Ramos (cell line): ENCODE data around the gene C19orf47.
"Not testable (repeated sequence)": the region's sequence is repeated elsewhere in the genome, so short reads cannot be mapped to it uniquely, and the experiment has no call there.

ENCODE experiments used
- in situ Hi-C: fragments of 300-500 bp; cut with MboI; formaldehyde crosslinking; loops from one replicate; pipeline ENCODE4 v1.14.3; 2022; ENCODE audit warnings: low sequenced_read_pairs; ENCODE audit not compliant: unreplicated experiment

Gene C19orf47

DNA sequence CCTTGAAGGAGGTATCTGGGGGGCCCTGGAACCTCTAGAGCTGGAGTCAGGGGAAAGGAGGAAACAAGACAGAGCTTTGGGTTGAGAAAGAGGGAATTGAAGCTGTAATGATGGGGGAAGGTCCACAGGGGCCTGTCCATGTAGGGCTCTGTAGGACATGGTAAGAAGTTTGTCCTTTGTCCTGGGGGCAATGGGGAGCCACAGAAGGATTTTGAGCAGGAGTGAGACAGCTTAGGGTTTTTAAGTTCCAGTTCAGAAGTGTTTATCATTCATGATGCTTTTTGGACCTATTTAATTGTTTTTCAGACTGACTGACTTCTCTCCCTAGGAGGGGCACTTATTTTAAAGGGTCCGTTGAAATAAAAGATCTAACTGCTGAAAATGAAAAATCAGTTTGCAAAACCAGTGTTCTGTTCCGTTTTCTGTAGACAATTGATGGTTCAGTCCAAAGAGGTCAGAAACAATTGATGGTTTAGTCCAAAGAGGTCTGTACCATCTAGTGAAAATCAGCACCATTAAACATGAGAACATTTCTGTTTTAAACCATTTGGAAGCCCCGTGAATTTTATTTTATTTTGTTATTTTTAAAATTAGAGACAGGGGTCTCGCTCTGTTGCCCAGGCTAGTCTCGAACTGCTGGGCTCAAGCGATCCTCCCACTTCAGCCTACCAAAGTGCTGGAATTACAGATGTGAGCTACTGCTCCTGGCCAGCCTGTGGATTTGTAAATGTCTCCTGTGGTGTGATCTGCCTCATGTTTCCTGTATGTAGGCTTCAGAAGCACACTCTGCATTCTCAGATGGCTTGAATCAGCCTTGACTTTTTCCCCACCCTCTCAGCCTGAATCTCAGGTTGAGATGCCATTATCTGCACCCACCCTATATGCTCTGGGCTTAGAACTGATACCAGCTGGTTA is 8.7 kb upstream of the C19orf47 start:
- in situ Hi-C loops = no loop called here

- in situ Hi-C loops = no loop called here
These were observed 7.9 kb upstream of the C19orf47 start for GRCh38 chr19:40355975-40356680.

DNA sequence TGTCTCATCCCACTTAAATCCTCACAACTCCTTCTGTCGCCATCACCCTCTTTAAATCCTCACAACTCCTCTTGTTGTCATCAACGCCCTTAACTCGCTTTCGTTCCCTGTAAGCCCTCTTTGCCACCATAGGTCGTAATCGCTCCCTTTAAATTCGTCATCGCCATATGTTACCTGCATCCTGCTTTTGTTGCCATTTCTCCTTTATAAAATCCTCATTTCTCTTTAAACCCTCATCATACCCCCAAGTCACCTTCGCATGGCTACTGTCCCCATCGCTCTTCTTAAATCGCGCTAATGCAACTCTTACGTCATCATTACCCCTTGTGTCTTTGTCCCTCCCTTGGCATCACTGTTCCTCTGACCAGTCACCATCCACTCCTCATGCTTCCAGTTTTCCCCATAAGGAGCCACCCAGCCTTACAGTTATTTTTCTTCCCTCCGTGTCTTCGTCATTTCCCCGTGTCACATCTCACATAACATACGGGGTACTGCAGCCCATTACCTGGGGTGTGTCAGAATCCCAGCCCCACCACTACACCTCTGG is 837 bp upstream of the C19orf47 start:
- in situ Hi-C loops = no loop called here

- in situ Hi-C loops = no loop called here
These were observed 3.8 kb downstream of the C19orf47 start for GRCh38 chr19:40344422-40344821.

GRCh38 chr19:40342644-40343311 is 5.4 kb downstream of the C19orf47 start:
- in situ Hi-C loops = no loop called here

DNA sequence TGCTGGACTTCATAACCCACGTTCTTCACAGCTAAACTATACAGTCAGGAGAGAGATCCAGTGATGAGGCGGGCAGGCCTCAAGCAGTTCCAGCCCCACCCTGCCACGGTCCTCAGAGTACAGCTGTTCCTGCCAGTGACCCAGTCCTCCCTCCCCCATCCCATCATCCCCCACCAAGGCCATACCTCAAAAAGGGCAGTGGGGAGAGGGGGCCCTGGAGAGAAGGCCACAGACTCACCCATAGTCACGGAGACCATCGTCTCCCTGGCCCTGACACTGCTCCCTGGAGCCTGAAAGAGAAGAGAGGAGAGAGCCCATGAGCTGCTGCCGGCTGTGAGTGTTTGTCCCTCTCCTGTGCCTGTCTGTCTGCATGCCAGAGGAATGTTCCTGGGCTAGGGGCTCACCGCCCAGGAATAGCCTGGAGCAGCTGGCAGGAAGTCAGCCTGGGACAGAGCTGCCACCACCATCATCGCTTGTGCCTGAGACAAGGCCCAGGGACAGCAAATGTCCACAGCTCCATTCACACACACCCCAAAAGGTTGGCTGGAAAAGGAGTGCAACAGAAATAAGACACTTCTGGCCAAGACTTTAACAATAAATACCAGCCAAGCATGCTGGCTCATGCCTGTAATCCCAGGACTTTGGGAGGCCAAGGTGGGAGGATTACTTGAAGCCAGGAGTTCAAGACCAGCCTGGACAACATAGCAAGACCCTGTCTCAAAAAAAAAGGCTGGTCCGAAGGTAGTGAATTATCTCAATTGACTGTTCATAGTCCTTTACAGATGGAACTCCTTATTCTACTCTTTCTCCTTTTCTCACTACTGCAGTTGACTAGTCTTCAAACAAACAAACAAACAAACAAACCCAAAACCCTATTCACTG is 6.4 kb downstream of the C19orf47 start:
- in situ Hi-C loops = no loop called here

GRCh38 chr19:40339018-40339728 is 9.0 kb downstream of the C19orf47 start:
- in situ Hi-C loops = no loop called here

DNA sequence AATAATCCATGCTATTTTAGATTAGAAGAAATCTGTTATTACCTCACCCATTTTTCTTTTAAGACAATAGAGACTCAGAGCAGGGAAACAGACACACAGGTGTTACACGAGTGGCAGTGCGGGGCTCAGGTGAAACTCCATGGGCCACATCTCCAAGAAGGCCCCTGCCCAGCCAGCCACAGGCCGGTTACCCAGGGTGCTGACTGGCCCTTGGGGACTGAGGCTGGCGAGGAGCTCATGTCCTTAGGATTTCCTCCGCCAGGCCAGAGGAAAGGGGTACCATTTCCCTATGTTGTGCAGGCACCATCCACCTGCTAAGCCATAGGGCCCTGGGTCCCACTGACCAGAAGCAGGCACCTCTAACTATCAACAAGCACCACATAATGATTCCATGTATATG is 10.6 kb downstream of the C19orf47 start:
- in situ Hi-C loops = no loop called here

DNA sequence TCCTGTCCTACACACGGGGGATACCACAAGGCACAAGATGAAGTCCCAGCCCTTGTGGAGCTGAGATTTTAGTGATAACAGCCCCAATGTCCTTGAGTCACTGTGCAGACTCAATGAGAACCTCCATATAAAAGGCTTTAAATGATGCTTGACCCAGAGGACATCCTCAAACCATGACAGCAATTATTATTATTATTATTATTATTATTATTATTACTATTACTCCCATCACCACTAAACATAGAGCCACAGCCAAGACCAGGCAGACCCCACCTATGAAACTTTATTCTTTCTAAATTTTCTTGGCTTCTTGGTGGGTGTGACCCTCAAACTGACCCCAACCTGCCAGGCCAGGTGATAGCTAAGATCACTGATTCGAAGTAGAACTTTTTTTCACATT is 11.1 kb downstream of the C19orf47 start:
- in situ Hi-C loops = no loop called here

- in situ Hi-C loops = no loop called here
These were observed 11.6 kb downstream of the C19orf47 start for GRCh38 chr19:40336601-40336900.

- in situ Hi-C loops = no loop called here
These were observed 12.2 kb downstream of the C19orf47 start for GRCh38 chr19:40335855-40336600.

DNA sequence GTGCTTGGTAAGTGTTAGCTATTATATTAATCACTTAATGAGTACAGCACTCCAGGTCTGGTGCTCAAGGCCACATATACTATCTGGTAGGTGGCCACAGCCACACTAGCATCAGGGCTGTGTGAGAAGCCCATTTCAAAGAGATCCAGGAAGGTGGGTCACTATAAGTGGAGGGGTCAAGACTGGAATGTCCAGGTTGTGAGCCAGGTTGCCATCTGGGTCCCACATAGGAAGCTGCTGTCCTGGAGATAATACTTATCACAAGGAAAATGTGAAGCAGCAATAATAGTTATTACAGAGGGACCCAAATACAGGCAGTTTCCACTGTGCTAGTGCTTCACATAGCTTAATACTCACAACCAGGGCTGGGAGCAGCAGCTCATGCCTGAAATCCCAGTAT is 13.1 kb downstream of the C19orf47 start:
- in situ Hi-C loops = no loop called here

GRCh38 chr19:40333083-40333482 is 15.1 kb downstream of the C19orf47 start:
- in situ Hi-C loops = not testable (repeated sequence)

DNA sequence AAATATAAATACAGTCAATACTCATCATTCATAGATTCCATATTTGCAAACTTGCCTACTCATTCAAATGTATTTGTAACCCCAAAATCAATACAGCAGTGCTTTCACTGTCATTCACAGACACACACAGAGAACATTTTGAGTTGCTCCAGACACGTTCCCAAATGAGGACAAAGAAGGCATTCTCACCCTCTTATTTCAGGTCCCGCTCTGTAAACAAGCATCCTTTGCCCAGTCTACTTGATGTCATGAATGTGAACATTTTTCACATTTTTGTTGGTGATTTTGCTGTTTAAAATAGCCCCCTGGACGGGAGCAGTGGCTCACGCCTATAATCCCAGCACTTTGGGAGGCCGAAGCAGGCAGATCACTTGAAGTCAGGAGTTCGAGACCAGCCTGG is 15.5 kb downstream of the C19orf47 start:
- in situ Hi-C loops = no loop called here

- in situ Hi-C loops = no loop called here
These were observed 17.1 kb downstream of the C19orf47 start for GRCh38 chr19:40331052-40331451.

GRCh38 chr19:40326201-40326600 is 22.0 kb downstream of the C19orf47 start:
- in situ Hi-C loops = no loop called here

DNA sequence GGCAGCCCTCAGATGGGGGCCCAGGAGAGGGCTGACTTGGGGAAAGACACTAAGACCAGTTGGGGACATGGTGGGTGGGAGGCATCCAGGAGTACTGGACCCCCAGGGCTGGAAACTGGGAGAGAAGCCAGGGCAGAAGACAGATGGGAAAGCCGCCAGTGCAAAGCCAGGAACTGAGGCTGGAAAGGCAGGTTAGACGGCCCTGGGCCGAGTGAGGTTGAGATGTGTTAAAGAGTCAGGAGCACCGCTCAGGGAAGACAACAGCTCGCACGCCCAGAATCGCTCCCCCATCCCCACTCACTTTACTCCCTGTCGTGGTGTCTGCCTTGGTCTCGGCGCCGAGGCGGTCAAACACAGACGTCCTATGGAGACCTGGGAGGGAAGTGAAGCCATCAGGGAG is 24.5 kb downstream of the C19orf47 start:
- in situ Hi-C loops = no loop called here

GRCh38 chr19:40322951-40323615 is 25.1 kb downstream of the C19orf47 start:
- in situ Hi-C loops = no loop called here
